22Rv1 (cell line): Measurements from ENCODE around the gene NSMCE1.

Experiments
- CTCF ChIP-seq: fragments of 450-650 bp; IDR thresholded peaks from 2 replicates; pipeline ENCODE4 v1.5.1; 2017; ENCODE audit warnings: mild to moderate bottlenecking
- ZFX ChIP-seq: fragments of 450-650 bp; IDR thresholded peaks from 2 replicates; pipeline ENCODE4 v1.6.1; 2017; ENCODE audit warnings: antibody characterized with exemption, borderline replicate concordance

- no peak for TF ChIP-seq CTCF
- TF ChIP-seq ZFX: no peak
These were observed 72.5 kb downstream of the NSMCE1 start for GRCh38 chr16:27195941-27196595.
